Spleen (tissue), 11 donors: ENCODE results near the gene SKOR1. TPM values are rescaled to one million over a fixed set of nuclear protein-coding genes. Genes with fewer than 3 reads are reported as not detected.

Experiments
- DNase-seq: peaks from one replicate; pipeline ENCODE4 v3.0.0-alpha.2; 2020
- H3K27ac ChIP-seq, 8 donors: fragments of 200-600 bp; sonication (generic) in 7 of 8; 1 replicate in 4 of 8; 2 replicates in 4 of 8; pipeline versions ENCODE4 v1.5.0 to v1.8.0; 2016 to 2021; ENCODE audit warnings: inconsistent platforms in 4 of 8, mild to moderate bottlenecking in 4 of 8, moderate library complexity in 1 of 8
- H3K27me3 ChIP-seq, 7 donors: fragments of 200-600 bp; sonication (generic) in 6 of 7; replicated peaks in 1 of 7; 1 replicate in 4 of 7; 2 replicates in 3 of 7; pipeline versions ENCODE4 v1.5.0 to v1.8.0; 2016 to 2021; ENCODE audit warnings: inconsistent platforms in 3 of 7, mild to moderate bottlenecking in 1 of 7
- H3K36me3 ChIP-seq, 6 donors: fragments of 200-600 bp; sonication (generic) in 5 of 6; 1 replicate in 4 of 6; 2 replicates in 2 of 6; pipeline versions ENCODE4 v1.5.0 to v1.8.0; 2016 to 2021; ENCODE audit warnings: inconsistent platforms in 2 of 6
- H3K4me1 ChIP-seq, 6 donors: fragments of 200-600 bp; sonication (generic) in 5 of 6; 1 replicate in 3 of 6; 2 replicates in 3 of 6; pipeline versions ENCODE4 v1.5.0 to v1.8.0; 2016 to 2021; ENCODE audit warnings: inconsistent platforms in 3 of 6
- H3K4me3 ChIP-seq, 8 donors: fragments of 200-600 bp; sonication (generic) in 7 of 8; 1 replicate in 4 of 8; 2 replicates in 4 of 8; pipeline versions ENCODE4 v1.5.0 to v1.8.0; 2016 to 2021; ENCODE audit warnings: inconsistent platforms in 4 of 8, mild to moderate bottlenecking in 4 of 8, moderate library complexity in 2 of 8
- H3K9me3 ChIP-seq, 8 donors: fragments of 200-600 bp; sonication (generic) in 7 of 8; 1 replicate in 4 of 8; 2 replicates in 4 of 8; pipeline versions ENCODE4 v1.5.0 to v1.8.0; 2016 to 2021; ENCODE audit warnings: inconsistent platforms in 4 of 8
- CTCF ChIP-seq, 11 experiments: fragments of 200-600 bp in 7 of 11; fragments of 450-650 bp in 4 of 11; sonication (generic) in 4 of 11; IDR thresholded peaks in 8 of 11; conservative IDR thresholded peaks in 3 of 11; 1 replicate in 7 of 11; 2 replicates in 4 of 11; pipeline versions ENCODE4 v1.4.0 to v1.8.0; 2016 to 2021; ENCODE audit warnings: antibody characterized with exemption in 11 of 11, inconsistent platforms in 4 of 11, mild to moderate bottlenecking in 1 of 11
- POLR2A ChIP-seq, 3 donors: fragments of 450-650 bp; IDR thresholded peaks; one replicate each; pipeline ENCODE4 v1.5.1; 2017; ENCODE audit warnings: antibody characterized with exemption in 3 of 3, mild to moderate bottlenecking in 1 of 3
- POLR2AphosphoS5 ChIP-seq, 3 donors: sonication (generic); formaldehyde crosslinking; IDR thresholded peaks; one replicate each; pipeline ENCODE4 v1.5.1; 2017; ENCODE audit warnings: antibody characterized with exemption in 3 of 3
- WGBS, 5 donors: extraction: QIAGEN DNeasy Blood & Tissue Kit in 3 of 5; methylation state at CpG; one replicate each; pipeline versions ENCODE4 v1.1.5 to v1.1.7; 2013 to 2018; 5-methylcytosine and 5-hydroxymethylcytosine counted together
- intact Hi-C: fragments of 100-400 bp; cut with DNase I; formaldehyde crosslinking; loops from one replicate; pipeline ENCODE4 v1.15.0; 2023; ENCODE audit warnings: low total_unique reads
- polyA plus RNA-seq, 3 donors: library from polyadenylated mRNA; stranded (reverse); fragments of 200-250 nt; gene quantifications; one replicate each; pipeline ENCODE4 v1.2.1, GENCODE V29; 2013
- total RNA-seq, 7 donors: library from RNA; depleted of rRNA in 3 of 7; stranded (reverse); fragments of >200 nt in 3 of 7; fragmentation: NEBNext Ultra II Directional in 4 of 7; extraction: Animal tissue kit (Norgen Biotek cat#: 25700) in 4 of 7; gene quantifications; one replicate each; pipeline versions ENCODE4 v1.1.0 to v1.2.1, GENCODE V29; 2016 to 2021
- donor health status: healthy with polysubstance abuse.
- donor health status: DM: no; HTN: no; CAD: no; lungs with moderate emphysema.
- donor health status: DM: no; HTN: no; CAD: no.
- donor health status: Bipolar disorder and iron deficiency.
- donor health status: healthy.
- donor health status: DM: no; HTN: no; CAD: no.
- donor health status: DM: yes; HTN: yes; CAD: no.

SKOR1 gene
- total and polyA plus RNA-seq, 10 donors = 0.06 to 1.1 (median 0.37) TPM

DNA sequence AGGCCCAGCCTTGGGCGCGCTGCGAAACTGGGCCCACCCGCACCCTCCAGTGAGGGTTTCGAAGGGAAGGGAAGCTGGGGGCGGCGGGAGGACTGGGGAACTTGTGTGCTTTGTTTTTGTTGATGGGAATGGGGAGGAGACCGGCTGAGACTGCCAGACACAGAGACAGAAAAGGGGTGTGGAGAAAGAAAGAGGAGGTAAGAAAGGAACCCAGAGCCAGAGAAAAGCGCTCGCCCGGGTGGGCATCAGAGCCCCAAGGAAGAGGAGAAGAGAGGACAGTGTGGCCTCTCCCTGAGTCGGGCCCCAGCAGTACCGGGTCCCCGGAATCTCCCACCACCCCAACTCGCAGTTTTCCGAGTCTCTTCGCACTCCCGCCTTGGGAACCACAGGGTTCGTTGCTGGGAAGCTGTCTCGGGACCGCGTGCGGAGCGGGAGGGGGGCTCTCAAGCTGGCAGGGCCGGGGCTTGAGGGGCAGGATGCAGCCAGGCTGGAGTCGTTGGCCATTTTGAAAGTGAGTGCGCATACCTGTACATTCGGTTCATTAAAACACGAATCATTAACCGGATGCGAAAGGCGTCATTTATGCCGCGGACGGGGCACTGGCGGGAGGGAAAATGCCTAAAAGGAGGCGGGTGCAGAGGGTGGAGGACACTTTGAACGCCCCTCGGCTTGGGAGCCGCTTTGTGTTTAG, 3.1 kb downstream of the SKOR1 start:
- Histone ChIP-seq H3K36me3 (no peaks in the 10 kb centered on the region), H3K9me3 (peaks cover 0 to 16% (median 0%) of the 10 kb centered on the region in 8 donors), H3K27ac (no peak overlapping the region), H3K4me3 (peak overlapping the region in 5 of 8 donors; percentile 1 to 56 (median 12)), H3K4me1 (peaks cover 37 to 88% (median 79%) of the 10 kb centered on the region in 6 donors), H3K27me3 (peaks cover 31 to 100% (median 100%) of the 10 kb centered on the region in 7 donors)
- TF ChIP-seq CTCF (IDR thresholded peaks at IDR 0.05 in 8 of 11, conservative IDR thresholded peaks at IDR 0.05 in 3 of 11) = no peak
- no peak for TF ChIP-seq POLR2A (IDR thresholded peaks at IDR 0.05)
- TF ChIP-seq POLR2AphosphoS5 (IDR thresholded peaks at IDR 0.05) = no peak
- WGBS, 5 donors = 4 to 11% (median 6%) methylated on average over 33 to 40 of the region's 40 CpGs
- intact Hi-C loops = no loop called here
- DNase-seq = peak; percentile 48

GRCh38 chr15:67828969-67829646, 3.8 kb downstream of the SKOR1 start:
- Histone ChIP-seq H3K27me3 (peaks cover 31 to 100% (median 100%) of the 10 kb centered on the region in 7 donors), H3K27ac (no peak overlapping the region), H3K4me3 (peak overlapping the region in 2 of 8 donors; percentile 19 to 56), H3K4me1 (peaks cover 39 to 88% (median 79%) of the 10 kb centered on the region in 6 donors), H3K36me3 (no peaks in the 10 kb centered on the region), H3K9me3 (peaks cover 0 to 16% (median 0%) of the 10 kb centered on the region in 8 donors)
- TF ChIP-seq POLR2AphosphoS5 (IDR thresholded peaks at IDR 0.05) = no peak
- TF ChIP-seq POLR2A (IDR thresholded peaks at IDR 0.05) = no peak
- TF ChIP-seq CTCF (IDR thresholded peaks at IDR 0.05 in 8 of 11, conservative IDR thresholded peaks at IDR 0.05 in 3 of 11) = no peak
- intact Hi-C loops = no loop called here
- DNase-seq = peak; percentile 52
- 4 to 9% (median 6%) methylated on average over 49 to 54 of the region's 54 CpGs for WGBS, 5 donors

- peak overlapping the region in 1 of 8 donors; percentile 56 for H3K4me3 ChIP-seq
- intact Hi-C loops = no loop called here
- 11 to 25% (median 13%) methylated on average over 31 to 68 of the region's 68 CpGs for WGBS, 5 donors
- peaks cover 0 to 16% (median 0%) of the 10 kb centered on the region in 8 donors for H3K9me3 ChIP-seq
- DNase-seq = peak; percentile 59
- TF ChIP-seq CTCF (IDR thresholded peaks at IDR 0.05 in 8 of 11, conservative IDR thresholded peaks at IDR 0.05 in 3 of 11) = no peak
- no peak for TF ChIP-seq POLR2AphosphoS5 (IDR thresholded peaks at IDR 0.05)
- no peak for TF ChIP-seq POLR2A (IDR thresholded peaks at IDR 0.05)
- peaks cover 35 to 100% (median 100%) of the 10 kb centered on the region in 7 donors for H3K27me3 ChIP-seq
- peaks cover 46 to 88% (median 80%) of the 10 kb centered on the region in 6 donors for H3K4me1 ChIP-seq
- no peak overlapping the region for H3K27ac ChIP-seq
- no peaks in the 10 kb centered on the region for H3K36me3 ChIP-seq
Measured at GRCh38 chr15:67829647-67830504, 4.6 kb downstream of the SKOR1 start.
